ENCODE measurements around the gene TMEM54. TPM values are rescaled to one million over a fixed set of nuclear protein-coding genes. Genes with fewer than 3 reads are reported as not detected.

Gene TMEM54
- total and polyA plus RNA-seq, 2 experiments from 2014 or later: 11.2 to 11.7 TPM

DNA sequence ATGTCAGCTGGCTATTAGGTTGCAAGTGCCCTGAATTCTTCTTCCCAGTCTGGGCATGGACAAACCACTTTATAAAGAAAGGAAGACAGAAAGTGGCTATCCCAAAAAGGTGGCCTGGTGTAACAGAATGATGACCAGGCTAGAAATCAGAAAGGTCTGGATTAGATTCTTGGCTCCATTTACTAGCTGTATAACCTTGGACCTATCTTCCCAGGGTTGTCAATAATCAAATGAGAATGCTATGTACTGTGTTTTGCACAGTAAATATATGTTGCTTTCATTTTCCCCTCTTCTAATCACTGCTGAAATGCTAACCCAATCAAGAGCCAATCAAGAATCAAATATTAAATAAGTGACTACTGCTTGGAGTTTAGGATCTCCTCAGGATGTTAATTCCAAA lies 43.0 kb upstream of the TMEM54 start:
- no peak overlapping the region for H3K27ac ChIP-seq (ENCODE audit: low read depth)
- no peaks in the 10 kb centered on the region for H3F3A ChIP-seq (replicated peaks; ENCODE audit: low read depth)
- H3K4me3 ChIP-seq: no peak overlapping the region
- Mint-ChIP-seq H3K27ac (no peak overlapping the region), H3K36me3 (ENCODE audit: low read depth) (peaks cover 29% of the 10 kb centered on the region), H3K9me3 (no peaks in the 10 kb centered on the region), H3K4me3 (no peak overlapping the region), H3K27me3 (ENCODE audit: insufficient read depth, low read depth, poor library complexity) (no peaks in the 10 kb centered on the region), H3K4me1 (no peaks in the 10 kb centered on the region)
- no peaks in the 10 kb centered on the region for H3K4me1 ChIP-seq (ENCODE audit: insufficient read depth)
- no peak overlapping the region for H3K4me2 ChIP-seq
- DNase-seq (ENCODE audit: low spot score): no peak
- H4K20me1 ChIP-seq (replicated peaks; ENCODE audit: insufficient read depth): 0 out of 2 replicates have a peak, but pooled peaks cover 3% of the 10 kb centered on the region
- no peaks in the 10 kb centered on the region for H3K9me2 ChIP-seq (ENCODE audit: insufficient read depth)
- H3K79me2 ChIP-seq (replicated peaks; ENCODE audit: insufficient read depth): no peaks in the 10 kb centered on the region
- TF ChIP-seq, protein P1, sequence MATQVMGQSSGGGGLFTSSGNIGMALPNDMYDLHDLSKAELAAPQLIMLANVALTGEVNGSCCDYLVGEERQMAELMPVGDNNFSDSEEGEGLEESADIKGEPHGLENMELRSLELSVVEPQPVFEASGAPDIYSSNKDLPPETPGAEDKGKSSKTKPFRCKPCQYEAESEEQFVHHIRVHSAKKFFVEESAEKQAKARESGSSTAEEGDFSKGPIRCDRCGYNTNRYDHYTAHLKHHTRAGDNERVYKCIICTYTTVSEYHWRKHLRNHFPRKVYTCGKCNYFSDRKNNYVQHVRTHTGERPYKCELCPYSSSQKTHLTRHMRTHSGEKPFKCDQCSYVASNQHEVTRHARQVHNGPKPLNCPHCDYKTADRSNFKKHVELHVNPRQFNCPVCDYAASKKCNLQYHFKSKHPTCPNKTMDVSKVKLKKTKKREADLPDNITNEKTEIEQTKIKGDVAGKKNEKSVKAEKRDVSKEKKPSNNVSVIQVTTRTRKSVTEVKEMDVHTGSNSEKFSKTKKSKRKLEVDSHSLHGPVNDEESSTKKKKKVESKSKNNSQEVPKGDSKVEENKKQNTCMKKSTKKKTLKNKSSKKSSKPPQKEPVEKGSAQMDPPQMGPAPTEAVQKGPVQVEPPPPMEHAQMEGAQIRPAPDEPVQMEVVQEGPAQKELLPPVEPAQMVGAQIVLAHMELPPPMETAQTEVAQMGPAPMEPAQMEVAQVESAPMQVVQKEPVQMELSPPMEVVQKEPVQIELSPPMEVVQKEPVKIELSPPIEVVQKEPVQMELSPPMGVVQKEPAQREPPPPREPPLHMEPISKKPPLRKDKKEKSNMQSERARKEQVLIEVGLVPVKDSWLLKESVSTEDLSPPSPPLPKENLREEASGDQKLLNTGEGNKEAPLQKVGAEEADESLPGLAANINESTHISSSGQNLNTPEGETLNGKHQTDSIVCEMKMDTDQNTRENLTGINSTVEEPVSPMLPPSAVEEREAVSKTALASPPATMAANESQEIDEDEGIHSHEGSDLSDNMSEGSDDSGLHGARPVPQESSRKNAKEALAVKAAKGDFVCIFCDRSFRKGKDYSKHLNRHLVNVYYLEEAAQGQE (IDR thresholded peaks at IDR 0.05; ENCODE audit: unreplicated experiment): no peak
- TF ChIP-seq EZH2phosphoT487 (IDR thresholded peaks at IDR 0.05; ENCODE audit: unreplicated experiment) (no peak), JUNB (IDR thresholded peaks at IDR 0.05; ENCODE audit: unreplicated experiment) (no peak), CREB1 (CRISPR knock-in tag; IDR thresholded peaks at IDR 0.05; ENCODE audit: low read depth) (no peak), EZH2 (IDR thresholded peaks at IDR 0.05; ENCODE audit: low read depth, unreplicated experiment) (no peak)
- ATAC-seq: no peak
- H2AFZ ChIP-seq: no peak overlapping the region
- H3K36me3 ChIP-seq (ENCODE audit: insufficient read depth): 0 out of 2 replicates have a peak, but pooled peaks cover 6% of the 10 kb centered on the region
- H3K27me3 ChIP-seq (ENCODE audit: insufficient read depth): no peaks in the 10 kb centered on the region

DNA sequence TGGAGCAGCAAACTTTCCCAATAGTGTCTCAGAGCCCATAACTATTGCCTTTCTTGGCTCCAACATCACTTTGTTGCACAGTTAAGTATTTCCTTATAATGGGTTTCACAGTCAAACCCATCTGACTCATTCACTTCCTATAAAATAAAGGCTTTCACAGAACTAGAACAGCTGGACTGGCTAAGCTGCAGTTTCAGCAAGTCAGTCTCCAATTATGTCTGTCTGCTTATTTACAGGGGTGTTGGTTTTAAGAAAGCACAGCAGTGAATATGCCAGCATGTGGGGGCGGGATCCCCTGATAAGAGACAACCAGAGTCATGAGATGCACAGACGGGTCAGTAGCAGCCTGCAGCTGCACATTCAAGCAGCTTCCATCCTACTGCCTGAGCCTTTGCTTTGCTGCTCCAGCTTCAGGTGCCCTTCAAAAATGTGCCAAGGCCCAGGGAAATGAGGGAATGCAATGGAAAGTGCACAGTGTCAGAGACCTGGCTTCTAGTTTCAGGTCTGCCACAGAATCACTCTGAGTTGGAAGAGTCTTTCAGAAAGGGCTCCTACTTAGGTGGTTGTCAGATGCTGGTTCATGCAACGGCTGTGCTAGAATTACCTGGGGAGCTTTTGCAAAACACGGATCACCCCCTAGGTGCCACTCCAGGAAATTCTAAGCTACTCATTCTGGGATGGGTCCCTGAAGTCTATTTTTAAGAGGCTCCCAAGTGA lies 38.6 kb upstream of the TMEM54 start:
- Mint-ChIP-seq H3K27ac (no peak overlapping the region), H3K36me3 (ENCODE audit: low read depth) (peaks cover 30% of the 10 kb centered on the region), H3K4me1 (no peaks in the 10 kb centered on the region), H3K9me3 (no peaks in the 10 kb centered on the region), H3K4me3 (no peak overlapping the region), H3K27me3 (ENCODE audit: insufficient read depth, low read depth, poor library complexity) (no peaks in the 10 kb centered on the region)
- Histone ChIP-seq H3K4me2 (no peak overlapping the region), H3K27me3 (ENCODE audit: insufficient read depth) (no peaks in the 10 kb centered on the region), H3K36me3 (ENCODE audit: insufficient read depth) (peaks cover 15% of the 10 kb centered on the region; the same call in 1 of the 2 replicates), H3K4me3 (no peak overlapping the region), H3K27ac (ENCODE audit: low read depth) (no peak overlapping the region), H3F3A (replicated peaks; ENCODE audit: low read depth) (no peaks in the 10 kb centered on the region), H3K79me2 (replicated peaks; ENCODE audit: insufficient read depth) (no peaks in the 10 kb centered on the region), H3K4me1 (ENCODE audit: insufficient read depth) (no peaks in the 10 kb centered on the region), H2AFZ (no peak overlapping the region), H3K9me2 (ENCODE audit: insufficient read depth) (no peaks in the 10 kb centered on the region), H4K20me1 (replicated peaks; ENCODE audit: insufficient read depth) (no peaks in the 10 kb centered on the region)
- DNase-seq (ENCODE audit: low spot score): no peak
- ATAC-seq: no peak
- TF ChIP-seq EZH2 (IDR thresholded peaks at IDR 0.05; ENCODE audit: low read depth, unreplicated experiment) (no peak), NANOG (IDR thresholded peaks at IDR 0.05; ENCODE audit: borderline replicate concordance) (no peak), JUNB (IDR thresholded peaks at IDR 0.05; ENCODE audit: unreplicated experiment) (no peak), POLR2AphosphoS5 (IDR thresholded peaks at IDR 0.05; ENCODE audit: low read depth) (no peak), ZNF331 (CRISPR knock-in tag; IDR thresholded peaks at IDR 0.05; ENCODE audit: low read depth) (no peak), CREB1 (CRISPR knock-in tag; IDR thresholded peaks at IDR 0.05; ENCODE audit: low read depth) (no peak), EZH2phosphoT487 (IDR thresholded peaks at IDR 0.05; ENCODE audit: unreplicated experiment) (no peak)
- TF ChIP-seq, protein P1 (IDR thresholded peaks at IDR 0.05; ENCODE audit: unreplicated experiment): no peak
